GM12872 (cell line): ENCODE measurements around the gene NET1.

Experiments
- TF ChIP-seq, protein P1 (sequence below): IDR thresholded peaks from 3 replicates; pipeline ENCODE4 v1.5.1; 2011; ENCODE audit warnings: low read depth, mild to moderate bottlenecking, low read length, moderate library complexity; ENCODE audit not compliant: insufficient read depth

The NET1 gene

DNA sequence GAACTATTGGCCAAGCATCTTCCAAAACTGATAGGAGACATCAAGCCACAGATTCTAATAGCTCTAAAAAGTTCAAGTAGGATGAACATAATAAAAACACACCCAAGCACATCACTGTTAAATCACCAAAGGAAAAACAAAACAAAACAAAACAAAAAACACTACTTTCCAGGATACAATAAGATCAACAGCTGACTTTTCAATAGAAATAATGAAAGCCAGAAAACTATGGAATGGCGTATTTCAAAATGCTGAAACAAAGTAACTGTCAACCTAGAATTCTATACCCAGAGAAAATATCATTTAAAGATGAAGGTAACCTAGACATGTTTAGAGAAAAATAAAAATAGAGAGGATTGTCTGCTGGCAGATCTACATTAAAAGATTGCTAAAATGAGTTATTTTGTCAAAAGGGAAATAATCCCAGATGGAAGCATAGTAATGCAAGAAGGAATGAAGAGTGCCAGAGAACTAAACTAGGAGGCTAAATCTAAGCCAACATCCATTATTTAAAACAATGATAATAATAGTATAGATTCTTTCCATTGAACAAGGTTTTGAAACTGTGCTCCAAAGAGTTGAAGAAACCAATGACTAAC is 21.7 kb upstream of the NET1 start:
- TF ChIP-seq, protein P1, sequence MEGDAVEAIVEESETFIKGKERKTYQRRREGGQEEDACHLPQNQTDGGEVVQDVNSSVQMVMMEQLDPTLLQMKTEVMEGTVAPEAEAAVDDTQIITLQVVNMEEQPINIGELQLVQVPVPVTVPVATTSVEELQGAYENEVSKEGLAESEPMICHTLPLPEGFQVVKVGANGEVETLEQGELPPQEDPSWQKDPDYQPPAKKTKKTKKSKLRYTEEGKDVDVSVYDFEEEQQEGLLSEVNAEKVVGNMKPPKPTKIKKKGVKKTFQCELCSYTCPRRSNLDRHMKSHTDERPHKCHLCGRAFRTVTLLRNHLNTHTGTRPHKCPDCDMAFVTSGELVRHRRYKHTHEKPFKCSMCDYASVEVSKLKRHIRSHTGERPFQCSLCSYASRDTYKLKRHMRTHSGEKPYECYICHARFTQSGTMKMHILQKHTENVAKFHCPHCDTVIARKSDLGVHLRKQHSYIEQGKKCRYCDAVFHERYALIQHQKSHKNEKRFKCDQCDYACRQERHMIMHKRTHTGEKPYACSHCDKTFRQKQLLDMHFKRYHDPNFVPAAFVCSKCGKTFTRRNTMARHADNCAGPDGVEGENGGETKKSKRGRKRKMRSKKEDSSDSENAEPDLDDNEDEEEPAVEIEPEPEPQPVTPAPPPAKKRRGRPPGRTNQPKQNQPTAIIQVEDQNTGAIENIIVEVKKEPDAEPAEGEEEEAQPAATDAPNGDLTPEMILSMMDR, result no peak

DNA sequence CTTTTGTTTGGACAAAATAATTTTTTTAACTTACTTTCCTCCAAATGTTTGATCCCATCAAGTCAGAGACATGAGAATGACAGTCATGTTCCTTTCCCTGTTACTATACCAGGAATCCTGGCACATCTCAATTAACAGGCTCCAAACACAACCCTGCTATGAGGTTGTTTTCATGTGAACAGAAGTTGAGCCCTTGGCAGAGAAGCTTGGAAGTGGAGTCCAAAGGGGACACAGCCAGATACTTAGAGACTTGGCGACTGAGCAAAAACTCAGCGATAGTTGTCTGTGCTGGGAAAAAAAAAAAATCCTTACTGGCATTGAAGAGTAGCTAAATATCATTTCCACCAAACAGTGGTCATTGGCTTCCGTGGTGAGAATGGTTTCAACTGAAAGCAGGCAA is 20.6 kb upstream of the NET1 start:
- TF ChIP-seq, protein P1, result no peak

DNA sequence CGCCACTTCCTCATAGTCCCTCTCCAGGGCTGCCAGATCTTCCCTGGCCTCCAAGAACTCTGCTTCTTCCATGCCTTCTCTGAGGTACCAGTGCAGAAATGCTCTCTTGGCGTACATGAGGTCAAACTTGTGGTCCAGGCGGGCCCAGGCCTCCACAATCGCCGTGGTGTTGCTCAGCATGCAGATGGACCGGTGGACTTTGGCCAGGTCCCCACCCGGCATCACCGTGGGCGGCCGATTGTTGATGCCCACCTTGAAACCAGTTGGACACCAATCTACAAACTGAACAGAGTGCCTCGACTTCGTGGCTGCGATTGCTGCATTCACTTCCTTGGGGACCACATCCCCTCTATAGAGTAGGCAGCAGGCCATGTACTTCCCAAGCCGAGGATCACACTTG is 18.8 kb upstream of the NET1 start:
- TF ChIP-seq, protein P1, result no peak

DNA sequence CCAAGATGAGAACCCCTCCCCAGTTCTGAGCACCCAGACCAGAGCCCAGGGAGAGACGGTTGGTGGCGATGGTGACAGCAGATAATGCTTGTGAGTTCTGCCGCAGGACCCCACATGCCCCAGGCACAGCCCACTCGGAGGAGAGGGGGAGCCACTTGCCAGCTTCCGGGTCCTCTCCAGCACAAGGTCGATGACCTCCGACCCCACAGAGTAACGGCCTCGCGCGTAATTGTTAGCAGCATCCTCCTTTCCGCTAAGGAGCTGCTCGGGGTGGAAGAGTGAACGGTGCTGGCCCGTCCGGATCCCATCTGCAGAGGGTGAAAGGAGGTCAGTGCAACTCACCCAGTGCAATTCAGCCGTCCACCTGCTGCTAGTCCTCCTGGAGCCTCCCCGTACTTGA is 17.2 kb upstream of the NET1 start:
- TF ChIP-seq, protein P1, result no peak

DNA sequence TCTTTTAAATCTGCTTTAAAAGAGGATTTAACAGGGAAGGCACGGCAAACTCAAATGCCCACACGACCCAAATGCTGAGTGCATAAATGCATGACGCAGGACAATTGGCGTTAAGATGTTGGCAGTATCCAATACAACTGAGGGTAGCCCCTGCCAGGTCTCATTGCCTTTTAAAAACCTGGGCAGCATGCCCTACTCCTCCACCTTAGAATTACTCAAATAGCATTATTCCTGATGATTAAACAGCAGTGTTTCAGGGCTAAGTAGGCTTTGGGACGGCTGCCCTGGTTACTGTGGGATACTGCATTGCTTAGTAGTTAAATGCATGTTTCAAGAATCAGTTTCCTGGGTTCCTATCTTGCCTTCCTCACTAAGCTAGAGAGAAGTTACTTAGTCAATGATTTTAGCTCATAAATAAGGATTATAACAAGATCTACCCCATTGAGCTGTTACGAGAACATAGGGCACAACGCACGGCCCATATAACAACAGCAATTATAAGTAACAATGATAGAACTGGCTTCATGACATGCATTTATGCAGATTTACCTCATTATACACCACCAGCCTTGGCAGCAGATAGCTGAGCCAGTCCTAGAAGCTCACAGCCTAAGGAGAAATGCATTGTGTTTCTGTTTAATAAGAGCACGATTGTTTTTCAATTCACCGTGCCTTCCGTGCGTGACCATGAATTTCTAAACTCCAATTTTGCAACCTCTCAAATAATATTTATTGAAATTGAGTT is 15.6 kb upstream of the NET1 start:
- TF ChIP-seq, protein P1, result no peak

DNA sequence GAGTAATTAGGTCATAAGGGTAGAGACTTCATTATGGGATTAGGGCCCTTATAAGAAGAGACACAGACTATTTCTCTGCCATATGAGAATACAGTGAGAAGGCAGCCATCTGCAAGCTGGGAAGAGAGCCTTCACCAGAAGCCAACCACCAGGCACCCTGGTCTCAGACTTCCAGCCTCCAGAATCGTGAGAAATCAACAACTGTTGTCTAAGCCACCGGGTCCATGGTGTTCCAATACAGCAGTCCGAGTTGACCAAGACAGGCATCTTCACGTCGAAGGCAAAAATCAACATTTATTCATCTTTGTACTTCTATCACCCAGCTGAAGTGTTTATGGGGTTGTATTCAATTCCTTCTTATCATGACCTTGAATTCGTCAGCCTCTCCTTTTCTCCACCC is 13.0 kb upstream of the NET1 start:
- TF ChIP-seq, protein P1, result no peak

DNA sequence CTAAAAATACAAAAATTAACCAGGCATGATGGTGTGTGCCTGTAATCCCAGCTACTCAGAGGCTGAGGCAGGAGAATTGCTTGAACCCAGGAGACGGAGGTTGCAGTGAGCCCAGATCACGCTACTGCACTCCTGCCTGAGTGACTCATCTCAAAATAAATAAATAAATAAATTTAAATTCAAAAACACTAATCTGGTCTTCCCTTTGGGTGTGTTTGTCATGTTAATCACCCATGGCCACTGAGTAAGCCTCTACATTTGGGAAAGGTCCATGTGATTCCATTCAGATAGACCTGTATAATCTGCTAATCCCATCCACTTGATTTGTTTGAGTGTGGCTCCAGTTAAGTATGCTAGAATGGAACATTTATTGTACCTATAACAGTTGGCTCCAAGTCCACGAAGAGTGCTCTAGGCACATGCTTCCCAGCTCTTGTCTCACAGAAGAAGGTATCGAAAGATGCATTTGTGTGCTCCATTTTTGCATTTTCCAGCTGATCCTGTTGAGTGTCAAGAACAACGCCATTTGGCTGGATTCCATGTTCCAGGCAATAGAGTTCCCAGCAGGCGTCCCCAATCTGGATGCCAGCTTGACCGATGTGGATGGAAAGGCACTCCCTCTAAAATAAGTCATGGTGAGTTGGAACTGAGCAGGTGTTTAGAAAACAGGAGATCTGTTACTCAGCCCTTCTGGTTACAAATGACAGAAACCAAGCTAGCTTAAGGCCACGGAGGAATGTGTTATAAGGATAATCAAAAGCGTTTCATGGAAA is 11.7 kb upstream of the NET1 start:
- TF ChIP-seq, protein P1, result no peak
